ENCODE measurements around the gene OR5M8. TPM values are rescaled to one million over a fixed set of nuclear protein-coding genes. Genes with fewer than 3 reads are reported as not detected.

Gene OR5M8
- total RNA-seq, 2 experiments from 2014 or later: not detected

DNA sequence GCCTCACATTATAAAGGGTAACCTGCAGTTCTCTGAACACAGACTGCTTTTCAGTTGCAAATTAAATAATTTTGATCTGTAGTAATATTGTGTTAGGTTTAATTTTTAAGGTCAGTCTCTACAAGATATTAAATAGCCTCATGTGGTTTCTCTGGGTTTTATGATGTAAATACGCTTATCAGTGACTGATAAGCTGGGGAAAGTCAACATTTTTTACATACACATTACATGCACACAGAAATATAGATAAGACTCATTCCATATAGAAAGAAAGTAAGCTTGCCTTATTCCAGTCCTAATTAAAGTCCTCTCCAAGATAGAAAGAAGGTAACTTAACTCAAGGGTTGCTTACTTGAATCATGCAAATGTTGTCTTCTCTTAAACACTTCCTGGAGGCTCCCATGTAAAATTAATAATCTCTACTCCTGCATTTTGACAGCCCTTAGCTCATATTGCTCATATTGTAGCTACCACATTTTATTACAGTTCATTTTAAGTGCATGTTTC, 16.4 kb downstream of the OR5M8 start:
- Histone ChIP-seq H3K27me3 (ENCODE audit: control insufficient read depth in 1 of 2, insufficient read depth in 2 of 2, low read length in 2 of 2) (no peaks in the 10 kb centered on the region), H3K9me3 (ENCODE audit: control insufficient read depth in 1 of 2, insufficient read depth in 1 of 2, low read length in 2 of 2) (peaks cover 0 to 7% of the 10 kb centered on the region in 2 experiments), H3K27ac (ENCODE audit: low read depth in 1 of 2, low read length in 2 of 2) (no peak overlapping the region), H3K4me3 (ENCODE audit: low read length) (no peak overlapping the region), H3K36me3 (ENCODE audit: insufficient read depth, low read length) (no peaks in the 10 kb centered on the region), H3K4me1 (ENCODE audit: insufficient read depth, low read length) (no peaks in the 10 kb centered on the region)
- TF ChIP-seq, protein P1, sequence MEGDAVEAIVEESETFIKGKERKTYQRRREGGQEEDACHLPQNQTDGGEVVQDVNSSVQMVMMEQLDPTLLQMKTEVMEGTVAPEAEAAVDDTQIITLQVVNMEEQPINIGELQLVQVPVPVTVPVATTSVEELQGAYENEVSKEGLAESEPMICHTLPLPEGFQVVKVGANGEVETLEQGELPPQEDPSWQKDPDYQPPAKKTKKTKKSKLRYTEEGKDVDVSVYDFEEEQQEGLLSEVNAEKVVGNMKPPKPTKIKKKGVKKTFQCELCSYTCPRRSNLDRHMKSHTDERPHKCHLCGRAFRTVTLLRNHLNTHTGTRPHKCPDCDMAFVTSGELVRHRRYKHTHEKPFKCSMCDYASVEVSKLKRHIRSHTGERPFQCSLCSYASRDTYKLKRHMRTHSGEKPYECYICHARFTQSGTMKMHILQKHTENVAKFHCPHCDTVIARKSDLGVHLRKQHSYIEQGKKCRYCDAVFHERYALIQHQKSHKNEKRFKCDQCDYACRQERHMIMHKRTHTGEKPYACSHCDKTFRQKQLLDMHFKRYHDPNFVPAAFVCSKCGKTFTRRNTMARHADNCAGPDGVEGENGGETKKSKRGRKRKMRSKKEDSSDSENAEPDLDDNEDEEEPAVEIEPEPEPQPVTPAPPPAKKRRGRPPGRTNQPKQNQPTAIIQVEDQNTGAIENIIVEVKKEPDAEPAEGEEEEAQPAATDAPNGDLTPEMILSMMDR (IDR thresholded peaks at IDR 0.05): no peak
- intact Hi-C loops (cut with DNase I, micrococcal nuclease): no loop called here
- ATAC-seq (ENCODE audit: poor library complexity): no peak
- Mint-ChIP-seq H3K36me3 (ENCODE audit: low read depth) (no peaks in the 10 kb centered on the region), H3K27me3 (no peaks in the 10 kb centered on the region), H3K4me1 (ENCODE audit: low read depth) (no peaks in the 10 kb centered on the region), H3K27ac (no peak overlapping the region), H3K4me3 (no peak overlapping the region), H3K9me3 (peaks cover 5% of the 10 kb centered on the region)
- ChIA-PET POLR2A (no interaction called here), CTCF (no interaction called here)
- DNase-seq: no peak

DNA sequence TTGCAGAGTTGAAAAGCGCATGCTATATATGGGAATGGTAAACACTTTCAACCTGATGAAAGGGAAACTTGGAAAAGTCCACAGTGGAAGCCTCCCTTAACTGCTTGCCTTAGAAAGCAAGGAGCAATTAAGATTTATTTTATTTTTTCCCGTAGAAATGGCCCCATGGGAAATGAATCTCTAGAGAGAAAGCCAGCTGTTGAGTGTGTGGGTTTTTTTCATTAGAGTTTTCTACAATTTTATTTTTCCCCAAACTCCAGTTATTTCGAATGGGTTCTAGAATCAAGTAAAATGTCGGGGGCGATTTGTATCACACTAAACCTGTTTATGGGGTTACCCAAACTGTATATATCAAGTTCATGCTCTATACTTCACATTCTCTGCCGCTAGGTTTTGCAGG, 17.9 kb downstream of the OR5M8 start, which contains the start of gene OR5M3:
Gene OR5M3 (minus strand): TSS at position 101 of the 400 bp plus-strand sequence. CDS start 2,855 bp downstream, outside the sequence.
- intact Hi-C loops (cut with DNase I, micrococcal nuclease): no loop called here
- H3K4me3 Mint-ChIP-seq: no peak within 1 kb of the TSS
- DNase-seq (no peak), ATAC-seq (ENCODE audit: poor library complexity) (no peak)
- Histone ChIP-seq H3K4me1 (ENCODE audit: insufficient read depth, low read length) (no peaks in the 10 kb centered on the region), H3K27ac (ENCODE audit: low read depth in 1 of 2, low read length in 2 of 2) (no peak within 1 kb of the TSS), H3K27me3 (ENCODE audit: control insufficient read depth in 1 of 2, insufficient read depth in 2 of 2, low read length in 2 of 2) (no peaks in the 10 kb centered on the region), H3K36me3 (ENCODE audit: insufficient read depth, low read length) (no peaks in the 10 kb centered on the region), H3K4me3 (ENCODE audit: low read length) (no peak within 1 kb of the TSS), H3K9me3 (ENCODE audit: control insufficient read depth in 1 of 2, insufficient read depth in 1 of 2, low read length in 2 of 2) (peaks cover 0 to under 1% of the 10 kb centered on the region in 2 experiments)
- H3K9me3 Mint-ChIP-seq: peaks cover 6% of the 10 kb centered on the region
- TF ChIP-seq, protein P1 (IDR thresholded peaks at IDR 0.05): no peak
- no peak within 1 kb of the TSS for H3K27ac Mint-ChIP-seq
- POLR2A ChIA-PET: no interaction called here
- no peaks in the 10 kb centered on the region for H3K4me1 Mint-ChIP-seq (ENCODE audit: low read depth)
- CTCF ChIA-PET: no interaction called here
- no peaks in the 10 kb centered on the region for H3K27me3 Mint-ChIP-seq
- no peaks in the 10 kb centered on the region for H3K36me3 Mint-ChIP-seq (ENCODE audit: low read depth)

DNA sequence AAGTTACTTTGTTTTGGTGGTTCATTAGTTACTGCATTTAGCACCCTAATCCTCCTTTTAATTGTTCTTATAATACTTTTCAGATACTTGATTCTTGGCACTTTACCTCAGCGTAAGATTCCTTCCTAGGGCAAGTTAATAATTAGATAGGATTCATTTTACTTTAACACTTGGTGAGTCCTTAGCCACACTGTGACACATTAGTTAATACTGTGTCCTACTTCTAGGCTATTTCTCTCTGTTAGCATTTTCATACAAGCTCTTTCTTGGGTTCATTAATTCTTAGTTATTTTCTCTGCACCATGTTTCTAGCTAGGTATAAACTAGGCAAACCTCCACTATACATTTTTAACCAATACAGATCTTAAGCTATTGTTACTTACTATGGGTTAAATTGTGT, 34.1 kb downstream of the OR5M8 start:
- Histone ChIP-seq H3K27me3 (ENCODE audit: control insufficient read depth in 1 of 2, insufficient read depth in 2 of 2, low read length in 2 of 2) (no peaks in the 10 kb centered on the region), H3K9me3 (ENCODE audit: control insufficient read depth in 1 of 2, insufficient read depth in 1 of 2, low read length in 2 of 2) (no peaks in the 10 kb centered on the region), H3K27ac (ENCODE audit: low read depth in 1 of 2, low read length in 2 of 2) (no peak overlapping the region), H3K4me3 (ENCODE audit: low read length) (no peak overlapping the region), H3K4me1 (ENCODE audit: insufficient read depth, low read length) (no peaks in the 10 kb centered on the region), H3K36me3 (ENCODE audit: insufficient read depth, low read length) (no peaks in the 10 kb centered on the region)
- H3K9me3 Mint-ChIP-seq: peaks cover 21% of the 10 kb centered on the region
- ATAC-seq (ENCODE audit: poor library complexity) (no peak), DNase-seq (no peak)
- H3K36me3 Mint-ChIP-seq (ENCODE audit: low read depth): no peaks in the 10 kb centered on the region
- CTCF ChIA-PET: no interaction called here
- intact Hi-C loops (cut with DNase I, micrococcal nuclease): no loop called here
- no peak overlapping the region for H3K4me3 Mint-ChIP-seq
- no peaks in the 10 kb centered on the region for H3K4me1 Mint-ChIP-seq (ENCODE audit: low read depth)
- TF ChIP-seq, protein P1 (IDR thresholded peaks at IDR 0.05): no peak
- H3K27me3 Mint-ChIP-seq: no peaks in the 10 kb centered on the region
- POLR2A ChIA-PET: no interaction called here
- H3K27ac Mint-ChIP-seq: no peak overlapping the region

Data from CD4-positive, alpha-beta T cell (primary cell).